GM21528 (cell line): Measurements from ENCODE around the gene MAL.

ENCODE experiments used
- ATAC-seq: cut with Tn5 transposase; IDR thresholded peaks from one replicate; pipeline ENCODE4 v1.9.1; 2021; ENCODE audit warnings: mild to moderate bottlenecking, moderate library complexity; ENCODE audit not compliant: unreplicated experiment, low FRiP score

Gene MAL

GRCh38 chr2:95025406-95026319 lies at the start of gene MAL:
Gene MAL, plus strand, starts transcription at chr2:95025708. Its CDS starts 85 bp downstream, at chr2:95025793.
- ATAC-seq: no peak

- ATAC-seq: no peak
Observed at GRCh38 chr2:94977826-94978225, 47.7 kb upstream of the MAL start.

GRCh38 chr2:94978917-94979316 lies 46.6 kb upstream of the MAL start:
- no peak for ATAC-seq

GRCh38 chr2:94979406-94980375 lies 45.8 kb upstream of the MAL start:
- ATAC-seq: no peak

- no peak for ATAC-seq
Observed at GRCh38 chr2:94980406-94980805, 45.1 kb upstream of the MAL start.

GRCh38 chr2:94982156-94982555 lies 43.4 kb upstream of the MAL start:
- no peak for ATAC-seq

- no peak for ATAC-seq
Observed at GRCh38 chr2:94982675-94983074, 42.8 kb upstream of the MAL start.

GRCh38 chr2:94984964-94985575 lies 40.4 kb upstream of the MAL start:
- ATAC-seq: no peak

GRCh38 chr2:94985636-94986035 lies 39.9 kb upstream of the MAL start:
- no peak for ATAC-seq

GRCh38 chr2:94986392-94986963 lies 39.0 kb upstream of the MAL start:
- peak; percentile 61 for ATAC-seq

GRCh38 chr2:94987074-94988020 lies 38.2 kb upstream of the MAL start:
- no peak for ATAC-seq

- ATAC-seq: no peak
Observed at GRCh38 chr2:94990956-94991355, 34.6 kb upstream of the MAL start.

GRCh38 chr2:94992360-94992759 lies 33.1 kb upstream of the MAL start:
- no peak for ATAC-seq

GRCh38 chr2:94993176-94994062 lies 32.1 kb upstream of the MAL start:
- no peak for ATAC-seq

- ATAC-seq: no peak
Observed at GRCh38 chr2:94994063-94994913, 31.2 kb upstream of the MAL start.

- ATAC-seq: no peak
Observed at GRCh38 chr2:94994914-94995552, 30.5 kb upstream of the MAL start.
